ENCODE measurements around the gene CRELD2.

Gene CRELD2

DNA sequence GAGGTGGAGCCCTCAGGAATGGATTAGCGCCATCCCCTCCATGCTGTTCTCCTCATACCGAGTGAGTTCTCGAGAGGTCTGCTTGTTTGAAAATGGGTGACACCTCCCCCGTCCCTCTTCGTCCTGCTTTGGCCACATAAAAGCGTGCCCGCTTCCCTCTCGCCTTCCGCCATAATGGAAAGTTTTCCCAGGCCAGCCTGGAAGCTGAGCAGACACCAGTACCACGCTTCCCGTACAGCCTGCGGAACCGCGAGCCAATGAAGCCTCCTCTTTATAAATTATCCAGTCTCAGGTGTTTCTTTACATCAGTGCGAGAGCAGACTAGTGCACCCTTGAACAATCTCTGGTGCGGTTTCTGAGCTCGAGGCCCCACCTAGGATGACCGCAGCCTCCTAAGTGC, 13.0 kb upstream of the CRELD2 start:
- DNase-seq (ENCODE audit: low read depth, low spot score): no peak
- TF ChIP-seq EZH2 (IDR thresholded peaks at IDR 0.05): no peak
- no peak for TF ChIP-seq POLR2AphosphoS5 (IDR thresholded peaks at IDR 0.05; ENCODE audit: borderline replicate concordance, low read depth, low read length)
- no peak for TF ChIP-seq FOXP2 (optimal IDR thresholded peaks at IDR 0.05; ENCODE audit: control extremely low read depth, extremely low read length, insufficient read depth)
- H3K4me3 ChIP-seq: no peak overlapping the region
- peaks cover 31% of the 10 kb centered on the region for H3K36me3 ChIP-seq (ENCODE audit: insufficient read depth, low read length)
- no peak overlapping the region for H3K9ac ChIP-seq (ENCODE audit: insufficient read length)
- no peaks in the 10 kb centered on the region for H3K9me3 ChIP-seq (ENCODE audit: low read depth, low read length)
- H3K27ac ChIP-seq: no peak overlapping the region

- Histone ChIP-seq H3K4me3 (no peak overlapping the region), H3K9ac (ENCODE audit: insufficient read length) (no peak overlapping the region), H3K27ac (no peak overlapping the region), H3K36me3 (ENCODE audit: insufficient read depth, low read length) (peaks cover 28% of the 10 kb centered on the region), H3K9me3 (ENCODE audit: low read depth, low read length) (no peaks in the 10 kb centered on the region)
- TF ChIP-seq FOXP2 (optimal IDR thresholded peaks at IDR 0.05; ENCODE audit: control extremely low read depth, extremely low read length, insufficient read depth): no peak
- TF ChIP-seq POLR2AphosphoS5 (IDR thresholded peaks at IDR 0.05; ENCODE audit: borderline replicate concordance, low read depth, low read length): no peak
- TF ChIP-seq EZH2 (IDR thresholded peaks at IDR 0.05): no peak
- no peak for DNase-seq (ENCODE audit: low read depth, low spot score)
These were observed 12.2 kb upstream of the CRELD2 start for GRCh38 chr22:49906071-49906798.

DNA sequence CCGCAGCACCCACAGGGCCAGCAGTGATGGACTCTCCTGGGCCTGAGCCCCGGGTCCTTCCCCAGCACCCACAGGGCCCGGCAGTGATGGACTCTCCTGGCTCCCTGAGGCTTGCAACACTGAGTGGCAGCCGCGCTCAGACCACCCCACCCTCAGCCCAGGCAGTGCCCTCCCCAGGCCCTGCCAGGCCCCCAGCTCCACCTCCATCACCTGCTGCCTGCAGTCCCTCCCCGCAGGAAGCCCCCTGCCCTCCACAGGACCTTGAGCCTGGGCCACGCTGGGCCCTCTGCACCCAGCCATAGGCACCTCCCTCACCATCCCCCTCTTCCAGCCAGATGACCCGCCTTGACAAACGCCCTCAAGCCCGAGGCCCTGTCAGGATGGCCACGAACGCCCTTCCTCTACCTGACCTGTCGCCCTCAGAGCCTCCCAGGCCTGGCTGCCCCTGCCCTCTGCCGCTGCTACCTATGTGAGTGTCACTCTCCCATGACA, 11.6 kb upstream of the CRELD2 start:
- peaks cover 22% of the 10 kb centered on the region for H3K36me3 ChIP-seq (ENCODE audit: insufficient read depth, low read length)
- no peak overlapping the region for H3K9ac ChIP-seq (ENCODE audit: insufficient read length)
- no peak overlapping the region for H3K27ac ChIP-seq
- no peaks in the 10 kb centered on the region for H3K9me3 ChIP-seq (ENCODE audit: low read depth, low read length)
- no peak overlapping the region for H3K4me3 ChIP-seq
- DNase-seq (ENCODE audit: low read depth, low spot score): no peak
- TF ChIP-seq POLR2AphosphoS5 (IDR thresholded peaks at IDR 0.05; ENCODE audit: borderline replicate concordance, low read depth, low read length): no peak
- no peak for TF ChIP-seq FOXP2 (optimal IDR thresholded peaks at IDR 0.05; ENCODE audit: control extremely low read depth, extremely low read length, insufficient read depth)

DNA sequence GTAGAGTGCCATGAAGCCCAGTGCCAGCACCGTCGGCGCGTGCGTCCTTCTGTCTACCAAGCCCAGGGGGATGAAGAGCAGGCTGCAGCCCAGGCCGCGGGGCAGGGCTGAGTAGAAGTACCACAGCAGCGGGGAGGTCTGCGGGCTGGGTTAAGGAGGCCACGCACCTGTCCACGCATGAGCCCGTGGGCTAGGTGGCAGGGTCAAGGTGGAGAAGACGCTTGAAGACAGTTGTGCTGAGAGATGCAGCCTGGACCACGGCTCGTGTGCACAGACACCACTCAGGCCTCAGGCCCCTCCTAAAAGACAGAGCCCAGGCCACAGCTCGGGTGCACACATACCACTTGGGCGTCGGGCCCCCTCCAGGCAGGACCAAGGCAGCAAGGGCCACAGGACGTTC, 10.6 kb upstream of the CRELD2 start:
- Histone ChIP-seq H3K36me3 (ENCODE audit: insufficient read depth, low read length) (peaks cover 21% of the 10 kb centered on the region), H3K4me3 (no peak overlapping the region), H3K9ac (ENCODE audit: insufficient read length) (no peak overlapping the region), H3K27ac (no peak overlapping the region), H3K9me3 (ENCODE audit: low read depth, low read length) (no peaks in the 10 kb centered on the region)
- no peak for DNase-seq (ENCODE audit: low read depth, low spot score)
- TF ChIP-seq POLR2AphosphoS5 (IDR thresholded peaks at IDR 0.05; ENCODE audit: borderline replicate concordance, low read depth, low read length) (no peak), EZH2 (IDR thresholded peaks at IDR 0.05) (no peak), FOXP2 (optimal IDR thresholded peaks at IDR 0.05; ENCODE audit: control extremely low read depth, extremely low read length, insufficient read depth) (no peak)

GRCh38 chr22:49909476-49910205, 8.8 kb upstream of the CRELD2 start:
- Histone ChIP-seq H3K36me3 (ENCODE audit: insufficient read depth, low read length) (peaks cover 16% of the 10 kb centered on the region; the same call in 1 of the 2 replicates), H3K4me3 (no peak overlapping the region), H3K9me3 (ENCODE audit: low read depth, low read length) (no peaks in the 10 kb centered on the region), H3K27ac (no peak overlapping the region), H3K9ac (ENCODE audit: insufficient read length) (no peak overlapping the region)
- DNase-seq (ENCODE audit: low read depth, low spot score): no peak
- TF ChIP-seq EZH2 (IDR thresholded peaks at IDR 0.05) (no peak), FOXP2 (optimal IDR thresholded peaks at IDR 0.05; ENCODE audit: control extremely low read depth, extremely low read length, insufficient read depth) (no peak), POLR2AphosphoS5 (IDR thresholded peaks at IDR 0.05; ENCODE audit: borderline replicate concordance, low read depth, low read length) (no peak)

- no peak overlapping the region for H3K9ac ChIP-seq (ENCODE audit: insufficient read length)
These were observed 7.9 kb upstream of the CRELD2 start for GRCh38 chr22:49910229-49911155.

GRCh38 chr22:49911881-49912625, 6.4 kb upstream of the CRELD2 start:
- no peak overlapping the region for H3K4me3 ChIP-seq
- H3K36me3 ChIP-seq (ENCODE audit: insufficient read depth, low read length): peaks cover 16% of the 10 kb centered on the region; the same call in 1 of the 2 replicates
- no peak for DNase-seq (ENCODE audit: low read depth, low spot score)
- no peak overlapping the region for H3K27ac ChIP-seq
- TF ChIP-seq POLR2AphosphoS5 (IDR thresholded peaks at IDR 0.05; ENCODE audit: borderline replicate concordance, low read depth, low read length) (no peak), EZH2 (IDR thresholded peaks at IDR 0.05) (no peak), FOXP2 (optimal IDR thresholded peaks at IDR 0.05; ENCODE audit: control extremely low read depth, extremely low read length, insufficient read depth) (no peak)
- no peak overlapping the region for H3K9ac ChIP-seq (ENCODE audit: insufficient read length)
- no peaks in the 10 kb centered on the region for H3K9me3 ChIP-seq (ENCODE audit: low read depth, low read length)

More at GRCh38 chr22:49910229-49911155, 7.9 kb upstream of the CRELD2 start:
- Histone ChIP-seq H3K9me3 (ENCODE audit: low read depth, low read length) (no peaks in the 10 kb centered on the region), H3K4me3 (no peak overlapping the region), H3K27ac (no peak overlapping the region), H3K36me3 (ENCODE audit: insufficient read depth, low read length) (peaks cover 16% of the 10 kb centered on the region; the same call in 1 of the 2 replicates)
- no peak for TF ChIP-seq EZH2 (IDR thresholded peaks at IDR 0.05)
- DNase-seq (ENCODE audit: low read depth, low spot score): no peak

Data from SK-N-MC (cell line).